ENCODE measurements around the gene MOB3B. TPM values are rescaled to one million over a fixed set of nuclear protein-coding genes. Genes with fewer than 3 reads are reported as not detected.

The MOB3B gene
- total RNA-seq, 1 donor from 2014 or later, result 0.39 TPM

- intact Hi-C loops (cut with micrococcal nuclease), result no loop called here
Observed at GRCh38 chr9:27369591-27369990, 160.0 kb downstream of the MOB3B start.

GRCh38 chr9:27368316-27368985 is 161.2 kb downstream of the MOB3B start:
- intact Hi-C loops (cut with micrococcal nuclease), result no loop called here

- intact Hi-C loops (cut with micrococcal nuclease), result loop anchor here (2.0 kb wide), 1 partner anchor 35 kb away; no protein-coding TSS in a partner anchor
Observed at GRCh38 chr9:27367921-27368315, 161.7 kb downstream of the MOB3B start.

GRCh38 chr9:27367175-27367798 is 162.3 kb downstream of the MOB3B start:
- intact Hi-C loops (cut with micrococcal nuclease), result loop anchor here (2.0 kb wide), 1 partner anchor 34 kb away; no protein-coding TSS in a partner anchor

GRCh38 chr9:27365707-27366376 is 163.8 kb downstream of the MOB3B start:
- intact Hi-C loops (cut with micrococcal nuclease), result loop anchor here (1.0 to 2.0 kb wide), 5 partner anchors 13 to 207 kb away; partner anchors contain the start of genes C9orf72 and MOB3B

GRCh38 chr9:27362447-27363210 is 167.0 kb downstream of the MOB3B start:
- intact Hi-C loops (cut with micrococcal nuclease), result no loop called here

- intact Hi-C loops (cut with micrococcal nuclease), result no loop called here
Observed at GRCh38 chr9:27361492-27361891, 168.1 kb downstream of the MOB3B start.

GRCh38 chr9:27359763-27360162 is 169.9 kb downstream of the MOB3B start:
- intact Hi-C loops (cut with micrococcal nuclease), result no loop called here

GRCh38 chr9:27358007-27358406 is 171.6 kb downstream of the MOB3B start:
- intact Hi-C loops (cut with micrococcal nuclease), result no loop called here

GRCh38 chr9:27356446-27356845 is 173.2 kb downstream of the MOB3B start:
- intact Hi-C loops (cut with micrococcal nuclease), result no loop called here

GRCh38 chr9:27355166-27355565 is 174.4 kb downstream of the MOB3B start:
- intact Hi-C loops (cut with micrococcal nuclease), result no loop called here

GRCh38 chr9:27353474-27354229 is 176.0 kb downstream of the MOB3B start:
- intact Hi-C loops (cut with micrococcal nuclease), result loop anchor here (5.0 kb wide), 1 partner anchor 174 kb away; the partner anchor contains the start of gene MOB3B

GRCh38 chr9:27353166-27353473 is 176.5 kb downstream of the MOB3B start:
- intact Hi-C loops (cut with micrococcal nuclease), result loop anchor here (5.0 kb wide), 1 partner anchor 174 kb away; the partner anchor contains the start of gene MOB3B

- intact Hi-C loops (cut with micrococcal nuclease), result loop anchor here (1.0 to 5.0 kb wide), 2 partner anchors 14 to 175 kb away; partner anchors contain the start of gene MOB3B
Observed at GRCh38 chr9:27352457-27353165, 177.0 kb downstream of the MOB3B start.

GRCh38 chr9:27351438-27351837 is 178.2 kb downstream of the MOB3B start:
- intact Hi-C loops (cut with micrococcal nuclease), result loop anchor here (2.0 to 5.0 kb wide), 2 partner anchors 27 to 176 kb away; partner anchors contain the start of gene MOB3B

- intact Hi-C loops (cut with micrococcal nuclease), result loop anchor here (2.0 to 5.0 kb wide), 2 partner anchors 28 to 177 kb away; partner anchors contain the start of gene MOB3B
Observed at GRCh38 chr9:27350382-27350976, 179.1 kb downstream of the MOB3B start.

GRCh38 chr9:27349698-27350080 is 179.9 kb downstream of the MOB3B start:
- intact Hi-C loops (cut with micrococcal nuclease), result loop anchor here (2.0 to 5.0 kb wide), 2 partner anchors 29 to 178 kb away; partner anchors contain the start of gene MOB3B

GRCh38 chr9:27348785-27349697 is 180.6 kb downstream of the MOB3B start:
- intact Hi-C loops (cut with micrococcal nuclease), result no loop called here
